Motor neuron (in vitro differentiated cells): Measurements from ENCODE around the gene HTR2C. TPM values are rescaled to one million over a fixed set of nuclear protein-coding genes. Genes with fewer than 3 reads are reported as not detected.
"Not testable (repeated sequence)": the region's sequence is repeated elsewhere in the genome, so short reads cannot be mapped to it uniquely, and the experiment has no call there.

Experiments
- ATAC-seq, 8 experiments: fragments of 200-7000 bp; cut with Tn5 transposase; replicated peaks in 6 of 8; 2 replicates each; pipeline ENCODE4 v1.8.0; 2021; ENCODE audit warnings: mild to moderate bottlenecking in 8 of 8, moderate library complexity in 8 of 8
- H3K27ac ChIP-seq, 2 donors: fragments of 250-450 bp; sonication (Bioruptor Pico); 2 replicates each; pipeline ENCODE4 v1.9.0; 2021; ENCODE audit warnings: antibody characterized with exemption in 2 of 2, mild to moderate bottlenecking in 2 of 2, moderate library complexity in 1 of 2
- H3K4me1 ChIP-seq, 2 donors: fragments of 250-450 bp; sonication (Bioruptor Pico); replicated peaks in 1 of 2; 2 replicates each; pipeline ENCODE4 v1.6.1; 2021; ENCODE audit warnings: antibody characterized with exemption in 2 of 2, mild to moderate bottlenecking in 2 of 2, moderate library complexity in 1 of 2
- H3K4me3 ChIP-seq, 5 donors: fragments of 250-450 bp; sonication (Bioruptor Pico); 2 replicates each; pipeline ENCODE4 v1.9.0; 2021; ENCODE audit warnings: antibody characterized with exemption in 5 of 5, mild to moderate bottlenecking in 5 of 5, moderate library complexity in 4 of 5
- WGBS, 10 experiments: fragments of 450-650 bp; shearing (Covaris generic); methylation state at CpG; one replicate each; pipeline ENCODE4 v1.0.0; 2022; 5-methylcytosine and 5-hydroxymethylcytosine counted together
- in situ Hi-C, 9 experiments: fragments of 400-800 bp; cut with MboI; loops; one replicate each; pipeline ENCODE4 v1.15.0; 2021; ENCODE audit warnings: low sequenced_read_pairs in 9 of 9, low pct_unique_long_range_greater_than_20kb in 2 of 9; ENCODE audit not compliant: unreplicated experiment in 9 of 9
- total RNA-seq, 8 experiments: library from RNA; unstranded; fragments of 300-600 nt; gene quantifications; 2 replicates each; pipeline versions ENCODE4 v1.2.3 to v1.2.4, GENCODE V29; 2022

HTR2C gene
- total RNA-seq, 8 experiments from 2014 or later = 0.09 to 2.5 (median 0.21) TPM; not detected in 1

GRCh38 chrX:114924856-114925255 is 341.0 kb downstream of the HTR2C start:
- Histone ChIP-seq H3K4me1 (no peaks in the 10 kb centered on the region), H3K4me3 (no peak overlapping the region), H3K27ac (no peak overlapping the region)
- in situ Hi-C loops = no loop called here
- no peak for ATAC-seq

- ATAC-seq = no peak
- in situ Hi-C loops = no loop called here
- no peaks in the 10 kb centered on the region for H3K4me1 ChIP-seq
- H3K27ac ChIP-seq = no peak overlapping the region
- no peak overlapping the region for H3K4me3 ChIP-seq
These were observed 346.3 kb downstream of the HTR2C start for GRCh38 chrX:114930227-114930626.

GRCh38 chrX:114932550-114932949 is 348.7 kb downstream of the HTR2C start:
- no peak for ATAC-seq
- Histone ChIP-seq H3K4me3 (no peak overlapping the region), H3K27ac (no peak overlapping the region), H3K4me1 (no peaks in the 10 kb centered on the region)
- in situ Hi-C loops = no loop called here
- WGBS, 10 experiments = 29 to 89% (median 55%) methylated on average over 1 of the region's 1 CpG; no CpG with 5 or more reads in 4 of the 10 experiments

- ATAC-seq, in situ Hi-C loops, H3K27ac ChIP-seq, H3K4me1 ChIP-seq, H3K4me3 ChIP-seq: not testable (repeated sequence)
- WGBS, 10 experiments = 50 to 57% methylated on average over 1 to 2 of the region's 2 CpGs; no CpG with 5 or more reads in 8 of the 10 experiments
These were observed 349.4 kb downstream of the HTR2C start for GRCh38 chrX:114933291-114933690.

GRCh38 chrX:114937090-114937489 is 353.2 kb downstream of the HTR2C start:
- ATAC-seq, in situ Hi-C loops, H3K4me3 ChIP-seq, H3K4me1 ChIP-seq, H3K27ac ChIP-seq: not testable (repeated sequence)
- 29 to 100% (median 53%) methylated on average over 1 to 2 of the region's 3 CpGs; no CpG with 5 or more reads in 6 of the 10 experiments for WGBS, 10 experiments

GRCh38 chrX:114952696-114953095 is 368.8 kb downstream of the HTR2C start:
- no peak overlapping the region for H3K27ac ChIP-seq
- ATAC-seq = no peak
- no peak overlapping the region for H3K4me3 ChIP-seq
- 79% methylated on average over 2 of the region's 2 CpGs; no CpG with 5 or more reads in 9 of the 10 experiments for WGBS, 10 experiments
- H3K4me1 ChIP-seq = no peaks in the 10 kb centered on the region
- in situ Hi-C loops = loop anchor here in 1 of 9 experiments (25.0 kb wide), 1 partner anchor 315 kb away; no protein-coding TSS in a partner anchor
